NK-92 treated with Interleukin-12 subunit alpha and Interleukin-12 subunit beta, amount 100 ng/mL, for 24 hours (cell line): Measurements from ENCODE around the gene ARHGEF25.
"Not testable (repeated sequence)": the region's sequence is repeated elsewhere in the genome, so short reads cannot be mapped to it uniquely, and the experiment has no call there.

Source experiments
- DNase-seq: peaks from one replicate; lab custom pipeline; 2025; lab: John Stamatoyannopoulos, UW

The ARHGEF25 gene

GRCh38 chr12:57586128-57586527 lies 25.1 kb upstream of the ARHGEF25 start:
- DNase-seq, result no peak

GRCh38 chr12:57586832-57587429 lies 24.3 kb upstream of the ARHGEF25 start:
- DNase-seq, result no peak

GRCh38 chr12:57588951-57589610 lies 22.2 kb upstream of the ARHGEF25 start:
- not testable (repeated sequence) for DNase-seq

GRCh38 chr12:57590479-57590863 lies 20.8 kb upstream of the ARHGEF25 start:
- DNase-seq, result no peak

GRCh38 chr12:57590864-57591781 lies 20.1 kb upstream of the ARHGEF25 start, which contains the start of gene PIP4K2C:
Gene PIP4K2C, plus strand, starts transcription at chr12:57591192. Its CDS starts 98 bp downstream, at chr12:57591290.
- DNase-seq, result peak; percentile 69

GRCh38 chr12:57591782-57592325 lies 19.4 kb upstream of the ARHGEF25 start:
- no peak for DNase-seq

- no peak for DNase-seq
Measured at GRCh38 chr12:57592551-57593165, 18.6 kb upstream of the ARHGEF25 start.

GRCh38 chr12:57593187-57593586 lies 18.0 kb upstream of the ARHGEF25 start:
- no peak for DNase-seq

- no peak for DNase-seq
Measured at GRCh38 chr12:57600395-57600794, 10.8 kb upstream of the ARHGEF25 start.

- no peak for DNase-seq
Measured at GRCh38 chr12:57602544-57602943, 8.7 kb upstream of the ARHGEF25 start.

- no peak for DNase-seq
Measured at GRCh38 chr12:57603324-57603723, 7.9 kb upstream of the ARHGEF25 start.

GRCh38 chr12:57603815-57604453 lies 7.3 kb upstream of the ARHGEF25 start:
- DNase-seq, result no peak

GRCh38 chr12:57604454-57604991 lies 6.7 kb upstream of the ARHGEF25 start, which contains the start of gene DTX3:
Gene DTX3, plus strand, starts transcription at chr12:57604824. Its CDS starts 1,694 bp downstream, at chr12:57606518.
- peak; percentile 6 for DNase-seq

GRCh38 chr12:57604992-57605810 lies 6.0 kb upstream of the ARHGEF25 start:
- DNase-seq, result no peak

GRCh38 chr12:57605811-57606311 lies 5.4 kb upstream of the ARHGEF25 start:
- no peak for DNase-seq

GRCh38 chr12:57606399-57606798 lies 4.8 kb upstream of the ARHGEF25 start:
- no peak for DNase-seq

GRCh38 chr12:57606821-57607220 lies 4.4 kb upstream of the ARHGEF25 start:
- no peak for DNase-seq

GRCh38 chr12:57607958-57608663 lies 3.1 kb upstream of the ARHGEF25 start:
- DNase-seq, result no peak

- no peak for DNase-seq
Measured at GRCh38 chr12:57609101-57609780, 2.0 kb upstream of the ARHGEF25 start.
